Esophagus squamous epithelium (tissue), 4 donors: ENCODE measurements around the gene CAPG.

Source experiments
- POLR2A ChIP-seq, 4 donors: fragments of 450-650 bp; IDR thresholded peaks; one replicate each; pipeline ENCODE4 v1.6.1; 2017; ENCODE audit warnings: antibody characterized with exemption in 4 of 4, mild to moderate bottlenecking in 4 of 4, moderate library complexity in 3 of 4
- TF ChIP-seq, protein P1 (sequence below), 6 experiments: fragments of 450-650 bp in 4 of 6; fragments of 200-600 bp in 2 of 6; sonication (generic) in 2 of 6; IDR thresholded peaks; one replicate each; pipeline ENCODE4 v1.5.1; 2016 to 2019; ENCODE audit warnings: antibody characterized with exemption in 6 of 6, mild to moderate bottlenecking in 4 of 6, moderate library complexity in 4 of 6

DNA sequence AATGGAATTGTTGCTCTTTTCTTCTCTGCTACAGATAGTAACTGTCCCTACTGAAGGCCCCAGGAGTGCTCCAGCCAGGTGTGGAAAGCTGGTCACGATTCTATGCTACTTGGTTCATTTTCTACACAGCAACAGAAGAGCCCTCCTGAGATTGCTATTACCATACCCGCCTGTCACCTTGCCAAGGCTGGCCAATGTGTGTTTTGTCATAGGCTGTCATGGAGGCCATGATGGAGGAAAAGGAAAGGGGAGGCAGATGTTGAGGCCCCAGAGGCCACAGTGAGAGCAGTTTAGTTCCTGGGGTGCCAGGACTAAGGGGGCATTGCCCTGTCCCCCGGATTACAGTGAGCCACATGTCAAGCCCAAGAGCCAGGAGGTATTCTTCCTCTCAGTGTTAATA is 54.6 kb downstream of the CAPG start:
- TF ChIP-seq, protein P1, sequence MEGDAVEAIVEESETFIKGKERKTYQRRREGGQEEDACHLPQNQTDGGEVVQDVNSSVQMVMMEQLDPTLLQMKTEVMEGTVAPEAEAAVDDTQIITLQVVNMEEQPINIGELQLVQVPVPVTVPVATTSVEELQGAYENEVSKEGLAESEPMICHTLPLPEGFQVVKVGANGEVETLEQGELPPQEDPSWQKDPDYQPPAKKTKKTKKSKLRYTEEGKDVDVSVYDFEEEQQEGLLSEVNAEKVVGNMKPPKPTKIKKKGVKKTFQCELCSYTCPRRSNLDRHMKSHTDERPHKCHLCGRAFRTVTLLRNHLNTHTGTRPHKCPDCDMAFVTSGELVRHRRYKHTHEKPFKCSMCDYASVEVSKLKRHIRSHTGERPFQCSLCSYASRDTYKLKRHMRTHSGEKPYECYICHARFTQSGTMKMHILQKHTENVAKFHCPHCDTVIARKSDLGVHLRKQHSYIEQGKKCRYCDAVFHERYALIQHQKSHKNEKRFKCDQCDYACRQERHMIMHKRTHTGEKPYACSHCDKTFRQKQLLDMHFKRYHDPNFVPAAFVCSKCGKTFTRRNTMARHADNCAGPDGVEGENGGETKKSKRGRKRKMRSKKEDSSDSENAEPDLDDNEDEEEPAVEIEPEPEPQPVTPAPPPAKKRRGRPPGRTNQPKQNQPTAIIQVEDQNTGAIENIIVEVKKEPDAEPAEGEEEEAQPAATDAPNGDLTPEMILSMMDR (IDR thresholded peaks at IDR 0.05) = no peak
- TF ChIP-seq POLR2A (IDR thresholded peaks at IDR 0.05) = no peak
